HG02870 (cell line): ENCODE measurements around the gene SYT3.
"Not testable (repeated sequence)": the region's sequence is repeated elsewhere in the genome, so short reads cannot be mapped to it uniquely, and the experiment has no call there.

Experiments
- ATAC-seq: cut with Tn5 transposase; IDR thresholded peaks from one replicate; pipeline ENCODE4 v1.9.1; 2021; ENCODE audit warnings: mild to moderate bottlenecking, moderate library complexity; ENCODE audit not compliant: unreplicated experiment

SYT3 gene

GRCh38 chr19:50606059-50606836 is 33.4 kb downstream of the SYT3 start:
- not testable (repeated sequence) for ATAC-seq

GRCh38 chr19:50604264-50605073 is 35.2 kb downstream of the SYT3 start:
- ATAC-seq: not testable (repeated sequence)

- no peak for ATAC-seq
Measured at GRCh38 chr19:50602935-50603334, 36.7 kb downstream of the SYT3 start.

- ATAC-seq: no peak
Measured at GRCh38 chr19:50602496-50602895, 37.2 kb downstream of the SYT3 start.

- no peak for ATAC-seq
Measured at GRCh38 chr19:50602089-50602422, 37.6 kb downstream of the SYT3 start.

- ATAC-seq: no peak
Measured at GRCh38 chr19:50601407-50602088, 38.1 kb downstream of the SYT3 start.

- no peak for ATAC-seq
Measured at GRCh38 chr19:50599427-50599826, 40.3 kb downstream of the SYT3 start.

GRCh38 chr19:50590191-50590590 is 49.5 kb downstream of the SYT3 start:
- ATAC-seq: no peak

GRCh38 chr19:50581795-50582660 is 57.7 kb downstream of the SYT3 start:
- ATAC-seq: not testable (repeated sequence)

- no peak for ATAC-seq
Measured at GRCh38 chr19:50580970-50581634, 58.6 kb downstream of the SYT3 start.

- ATAC-seq: no peak
Measured at GRCh38 chr19:50580240-50580639, 59.4 kb downstream of the SYT3 start.

GRCh38 chr19:50576769-50577168 is 62.9 kb downstream of the SYT3 start:
- ATAC-seq: not testable (repeated sequence)

- ATAC-seq: no peak
Measured at GRCh38 chr19:50573741-50574461, 65.8 kb downstream of the SYT3 start.
